Mesenchymal stem cell (in vitro differentiated cells and primary cell): ENCODE results near the gene ZP3.

ENCODE experiments used
- DNase-seq: peaks from one replicate; pipeline ENCODE4 v3.0.0-alpha.2; 2013
- H2AFZ ChIP-seq: one replicate; pipeline ENCODE4 v1.6.1; 2013; ENCODE audit warnings: low read depth, mild to moderate bottlenecking, control low read depth, inconsistent platforms, low read length, moderate library complexity
- H2AK5ac ChIP-seq: 2 replicates; pipeline ENCODE4 v1.6.1; 2013; ENCODE audit warnings: low read length, moderate library complexity, mild to moderate bottlenecking, inconsistent platforms; ENCODE audit not compliant: severe bottlenecking
- H2BK120ac ChIP-seq: one replicate; pipeline ENCODE4 v1.6.1; 2013; ENCODE audit warnings: low read depth, mild to moderate bottlenecking, inconsistent platforms, low read length, moderate library complexity
- H2BK12ac ChIP-seq, 2 experiments: one replicate each; pipeline ENCODE4 v1.6.1; 2013; ENCODE audit warnings: inconsistent platforms in 2 of 2, low read length in 2 of 2, mild to moderate bottlenecking in 2 of 2, moderate library complexity in 2 of 2, control low read depth in 1 of 2
- H2BK15ac ChIP-seq: one replicate; pipeline ENCODE4 v1.6.1; 2013; ENCODE audit warnings: mild to moderate bottlenecking, low read depth, inconsistent platforms; ENCODE audit not compliant: poor library complexity, severe bottlenecking
- H2BK5ac ChIP-seq: 2 replicates; pipeline ENCODE4 v1.6.1; 2013; ENCODE audit warnings: low read depth, mild to moderate bottlenecking, low read length, control low read depth, inconsistent platforms; ENCODE audit not compliant: poor library complexity, severe bottlenecking
- H3K14ac ChIP-seq, 2 experiments: one replicate each; pipeline ENCODE4 v1.6.1; 2013; ENCODE audit warnings: inconsistent platforms in 2 of 2, low read length in 2 of 2, control low read depth in 1 of 2, mild to moderate bottlenecking in 1 of 2, moderate library complexity in 1 of 2
- H3K18ac ChIP-seq, 2 experiments: one replicate each; pipeline ENCODE4 v1.6.1; 2013; ENCODE audit warnings: inconsistent platforms in 2 of 2, low read length in 2 of 2, control low read depth in 1 of 2, low read depth in 1 of 2, mild to moderate bottlenecking in 1 of 2
- H3K23ac ChIP-seq, 2 experiments: one replicate each; pipeline ENCODE4 v1.6.1; 2013; ENCODE audit warnings: inconsistent platforms in 2 of 2, low read length in 2 of 2, mild to moderate bottlenecking in 2 of 2, moderate library complexity in 2 of 2, control low read depth in 1 of 2
- H3K27ac ChIP-seq: 2 replicates; pipeline ENCODE4 v1.5.1; 2013; ENCODE audit warnings: mild to moderate bottlenecking, moderate library complexity, low read length, control low read depth, inconsistent platforms; ENCODE audit not compliant: poor library complexity, severe bottlenecking
- H3K27me3 ChIP-seq, 2 experiments: 2 replicates each; pipeline versions ENCODE4 v1.6.1 to v1.7.0; 2013; ENCODE audit warnings: low read length in 2 of 2, mild to moderate bottlenecking in 2 of 2, moderate library complexity in 2 of 2, control low read depth in 1 of 2, inconsistent platforms in 1 of 2; ENCODE audit not compliant: control insufficient read depth in 1 of 2, insufficient read depth in 1 of 2
- H3K36me3 ChIP-seq, 2 experiments: 2 replicates each; pipeline versions ENCODE4 v1.6.1 to v1.7.0; 2013; ENCODE audit warnings: low read length in 2 of 2, control low read depth in 1 of 2, inconsistent platforms in 1 of 2, low read depth in 1 of 2, mild to moderate bottlenecking in 1 of 2; ENCODE audit not compliant: insufficient read depth in 2 of 2, control insufficient read depth in 1 of 2
- H3K4ac ChIP-seq, 2 experiments: one replicate each; pipeline ENCODE4 v1.6.1; 2013; ENCODE audit warnings: inconsistent platforms in 2 of 2, low read length in 2 of 2, mild to moderate bottlenecking in 2 of 2, moderate library complexity in 2 of 2, control low read depth in 1 of 2, low read depth in 1 of 2
- H3K4me1 ChIP-seq: 2 replicates; pipeline ENCODE4 v1.6.1; 2013; ENCODE audit warnings: low read depth, low read length, control low read depth; ENCODE audit not compliant: control insufficient read depth, insufficient read depth
- H3K4me2 ChIP-seq: 2 replicates; pipeline ENCODE4 v1.6.1; 2013; ENCODE audit warnings: low read length, mild to moderate bottlenecking, inconsistent platforms; ENCODE audit not compliant: poor library complexity, severe bottlenecking
- H3K4me3 ChIP-seq, 2 experiments: 2 replicates each; pipeline versions ENCODE4 v1.5.1 to v1.7.0; 2013; ENCODE audit warnings: low read length in 2 of 2, mild to moderate bottlenecking in 2 of 2, control low read depth in 1 of 2, low read depth in 1 of 2; ENCODE audit not compliant: insufficient read depth in 1 of 2
- H3K79me1 ChIP-seq: replicated peaks from 2 replicates; pipeline ENCODE4 v1.6.1; 2013; ENCODE audit warnings: mild to moderate bottlenecking, control low read depth, low read length, inconsistent platforms; ENCODE audit not compliant: poor library complexity, severe bottlenecking
- H3K9ac ChIP-seq: 2 replicates; pipeline ENCODE4 v1.7.0; 2013; ENCODE audit warnings: mild to moderate bottlenecking, low read length, moderate library complexity
- H3K9me3 ChIP-seq: 2 replicates; pipeline ENCODE4 v1.7.0; 2013; ENCODE audit warnings: mild to moderate bottlenecking, low read length; ENCODE audit not compliant: control insufficient read depth
- H4K8ac ChIP-seq: one replicate; pipeline ENCODE4 v1.6.1; 2013; ENCODE audit warnings: inconsistent platforms, mild to moderate bottlenecking, low read length, moderate library complexity
- H4K91ac ChIP-seq: one replicate; pipeline ENCODE4 v1.6.1; 2013; ENCODE audit warnings: mild to moderate bottlenecking, low read length, inconsistent platforms
- WGBS: methylation state at CpG from one replicate; pipeline ENCODE4 v1.1.7; 2013; ENCODE audit warnings: mixed read lengths; 5-methylcytosine and 5-hydroxymethylcytosine counted together

The ZP3 gene

GRCh38 chr7:76390092-76390491 is 34.7 kb upstream of the ZP3 start:
- no peaks in the 10 kb centered on the region for H3K79me1 ChIP-seq
- peak overlapping the region in 1 of 2 experiments; percentile 55 for H3K4ac ChIP-seq
- no peak overlapping the region for H3K9ac ChIP-seq
- no peak overlapping the region for H3K27ac ChIP-seq
- H3K4me3 ChIP-seq: no peak overlapping the region
- H2BK12ac ChIP-seq: peak overlapping the region; percentile 76 to 89
- 92% methylated on average over 13 of the region's 13 CpGs for WGBS
- peak overlapping the region; percentile 64 for H4K91ac ChIP-seq
- H2BK5ac ChIP-seq: no peak overlapping the region
- H2BK120ac ChIP-seq: no peak overlapping the region
- no peak for DNase-seq
- peak overlapping the region; percentile 82 for H2BK15ac ChIP-seq
- H3K27me3 ChIP-seq: no peaks in the 10 kb centered on the region
- peak overlapping the region; percentile 87 for H4K8ac ChIP-seq
- H3K4me2 ChIP-seq: no peak overlapping the region
- peaks cover 18% of the 10 kb centered on the region for H3K4me1 ChIP-seq
- H3K18ac ChIP-seq: peak overlapping the region in 1 of 2 experiments; percentile 61
- H3K14ac ChIP-seq: peak overlapping the region in 1 of 2 experiments; percentile 11
- H3K36me3 ChIP-seq: no peaks in the 10 kb centered on the region
- no peak overlapping the region for H2AK5ac ChIP-seq
- no peak overlapping the region for H2AFZ ChIP-seq
- H3K9me3 ChIP-seq: no peaks in the 10 kb centered on the region
- no peak overlapping the region for H3K23ac ChIP-seq

- H2BK5ac ChIP-seq: no peak overlapping the region
- peaks cover 0 to 3% of the 10 kb centered on the region in 2 experiments for H3K36me3 ChIP-seq
- H3K79me1 ChIP-seq: no peaks in the 10 kb centered on the region
- peak overlapping the region in 1 of 2 experiments; percentile 68 for H3K4me3 ChIP-seq
- H4K91ac ChIP-seq: peak overlapping the region; percentile 82
- peak overlapping the region; percentile 60 to 94 for H3K4ac ChIP-seq
- peak overlapping the region; percentile 82 to 93 for H3K18ac ChIP-seq
- peaks cover 22% of the 10 kb centered on the region for H3K4me1 ChIP-seq
- DNase-seq: no peak
- peak overlapping the region in 1 of 2 experiments; percentile 59 for H3K14ac ChIP-seq
- H2BK12ac ChIP-seq: peak overlapping the region; percentile 15 to 55
- no peak overlapping the region for H2BK15ac ChIP-seq
- H4K8ac ChIP-seq: peak overlapping the region; percentile 10
- no peak overlapping the region for H2BK120ac ChIP-seq
- peak overlapping the region; percentile 54 for H3K4me2 ChIP-seq
- H3K9ac ChIP-seq: peak overlapping the region; percentile 85
- no peaks in the 10 kb centered on the region for H3K9me3 ChIP-seq
- H3K27ac ChIP-seq: no peak overlapping the region
- H2AK5ac ChIP-seq: peak overlapping the region; percentile 87
- no peak overlapping the region for H3K23ac ChIP-seq
- no peaks in the 10 kb centered on the region for H3K27me3 ChIP-seq
- H2AFZ ChIP-seq: peak overlapping the region; percentile 95
- WGBS: 44% methylated on average over 12 of the region's 12 CpGs
Measured at GRCh38 chr7:76392531-76393115, 32.1 kb upstream of the ZP3 start.

GRCh38 chr7:76393116-76394031 is 31.4 kb upstream of the ZP3 start:
- Histone ChIP-seq H2BK15ac (peak overlapping the region; percentile 80), H3K36me3 (peaks cover 0 to 5% of the 10 kb centered on the region in 2 experiments), H3K27me3 (no peaks in the 10 kb centered on the region), H3K79me1 (no peaks in the 10 kb centered on the region), H3K27ac (no peak overlapping the region), H3K4me1 (peaks cover 22% of the 10 kb centered on the region), H3K23ac (peak overlapping the region; percentile 67 to 98), H2AFZ (peak overlapping the region; percentile 100), H2AK5ac (no peak overlapping the region), H3K4me3 (peak overlapping the region; percentile 82 to 84), H2BK12ac (peak overlapping the region in 1 of 2 experiments; percentile 82), H3K4ac (peak overlapping the region; percentile 94 to 99), H3K9me3 (no peaks in the 10 kb centered on the region), H3K18ac (peak overlapping the region; percentile 97 to 100), H2BK5ac (peak overlapping the region; percentile 53), H4K91ac (peak overlapping the region; percentile 98), H3K4me2 (peak overlapping the region; percentile 94), H2BK120ac (peak overlapping the region; percentile 54), H3K14ac (peak overlapping the region in 1 of 2 experiments; percentile 100), H3K9ac (peak overlapping the region; percentile 89), H4K8ac (peak overlapping the region; percentile 98)
- DNase-seq: peak; percentile 82
- 7% methylated on average over 78 of the region's 99 CpGs for WGBS

GRCh38 chr7:76394957-76395356 is 29.8 kb upstream of the ZP3 start:
- H3K4me2 ChIP-seq: no peak overlapping the region
- no peaks in the 10 kb centered on the region for H3K27me3 ChIP-seq
- H3K4me1 ChIP-seq: peaks cover 17% of the 10 kb centered on the region
- H4K91ac ChIP-seq: no peak overlapping the region
- no peak overlapping the region for H4K8ac ChIP-seq
- peaks cover 0 to 5% of the 10 kb centered on the region in 2 experiments for H3K36me3 ChIP-seq
- H3K79me1 ChIP-seq: no peaks in the 10 kb centered on the region
- DNase-seq: no peak
- no peak overlapping the region for H3K14ac ChIP-seq
- no peak overlapping the region for H3K9ac ChIP-seq
- H3K18ac ChIP-seq: peak overlapping the region in 1 of 2 experiments; percentile 48
- H3K9me3 ChIP-seq: no peaks in the 10 kb centered on the region
- H3K23ac ChIP-seq: peak overlapping the region in 1 of 2 experiments; percentile 15
- H2BK120ac ChIP-seq: no peak overlapping the region
- H2AK5ac ChIP-seq: peak overlapping the region; percentile 60
- 96% methylated on average over 9 of the region's 9 CpGs for WGBS
- H2BK5ac ChIP-seq: no peak overlapping the region
- H3K4ac ChIP-seq: no peak overlapping the region
- H2AFZ ChIP-seq: no peak overlapping the region
- H2BK15ac ChIP-seq: no peak overlapping the region
- no peak overlapping the region for H3K4me3 ChIP-seq
- H2BK12ac ChIP-seq: peak overlapping the region in 1 of 2 experiments; percentile 52
- no peak overlapping the region for H3K27ac ChIP-seq
